HL-60 (cell line): ENCODE data around the gene IFIT3.

ENCODE experiments used
- CTCF ChIP-seq: IDR thresholded peaks from one replicate; pipeline ENCODE4 v1.5.1; 2011; ENCODE audit warnings: low read length, control low read depth, inconsistent platforms; ENCODE audit not compliant: insufficient read depth
- GABPA ChIP-seq: IDR thresholded peaks from 2 replicates; pipeline ENCODE4 v1.6.1; 2012; ENCODE audit warnings: low read depth

GRCh38 chr10:89338713-89339112 is 10.9 kb downstream of the IFIT3 start:
- TF ChIP-seq CTCF (no peak), GABPA (no peak)
